RWPE1 (cell line): ENCODE data around the gene ISX.

Source experiments
- CTCF ChIA-PET: fragments of 350-600 bp; sonication (Branson Sonifier 250); formaldehyde crosslinking; extraction: SDS; loops from one replicate; lab custom pipeline; 2021; lab: Yijun Ruan, JAX
- POLR2A ChIA-PET: fragments of 400-600 bp; formaldehyde crosslinking; extraction: SDS; loops from one replicate; lab custom pipeline; 2020; ENCODE audit warnings: antibody characterized with exemption; ENCODE audit not compliant: low non-redundant PET; lab: Yijun Ruan, JAX
- DNase-seq: peaks from one replicate; pipeline ENCODE4 v3.0.0; 2012; ENCODE audit warnings: low spot score
- H3K27ac ChIP-seq: fragments of 450-650 bp; 2 replicates; pipeline ENCODE4 v1.5.1; 2017
- TF ChIP-seq, protein P1 (sequence below): fragments of 450-650 bp; conservative IDR thresholded peaks from 2 replicates; pipeline ENCODE4 v1.5.1; 2017; ENCODE audit warnings: low read depth, mild to moderate bottlenecking

The ISX gene

GRCh38 chr22:35131525-35132000 is 65.6 kb downstream of the ISX start:
- CTCF ChIA-PET = interaction anchor here (0.7 kb wide), 1 partner anchor 87 kb away, joined by 3 read pairs; no protein-coding TSS in a partner anchor
- TF ChIP-seq, protein P1, sequence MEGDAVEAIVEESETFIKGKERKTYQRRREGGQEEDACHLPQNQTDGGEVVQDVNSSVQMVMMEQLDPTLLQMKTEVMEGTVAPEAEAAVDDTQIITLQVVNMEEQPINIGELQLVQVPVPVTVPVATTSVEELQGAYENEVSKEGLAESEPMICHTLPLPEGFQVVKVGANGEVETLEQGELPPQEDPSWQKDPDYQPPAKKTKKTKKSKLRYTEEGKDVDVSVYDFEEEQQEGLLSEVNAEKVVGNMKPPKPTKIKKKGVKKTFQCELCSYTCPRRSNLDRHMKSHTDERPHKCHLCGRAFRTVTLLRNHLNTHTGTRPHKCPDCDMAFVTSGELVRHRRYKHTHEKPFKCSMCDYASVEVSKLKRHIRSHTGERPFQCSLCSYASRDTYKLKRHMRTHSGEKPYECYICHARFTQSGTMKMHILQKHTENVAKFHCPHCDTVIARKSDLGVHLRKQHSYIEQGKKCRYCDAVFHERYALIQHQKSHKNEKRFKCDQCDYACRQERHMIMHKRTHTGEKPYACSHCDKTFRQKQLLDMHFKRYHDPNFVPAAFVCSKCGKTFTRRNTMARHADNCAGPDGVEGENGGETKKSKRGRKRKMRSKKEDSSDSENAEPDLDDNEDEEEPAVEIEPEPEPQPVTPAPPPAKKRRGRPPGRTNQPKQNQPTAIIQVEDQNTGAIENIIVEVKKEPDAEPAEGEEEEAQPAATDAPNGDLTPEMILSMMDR = no peak
- DNase-seq = no peak
- POLR2A ChIA-PET = no interaction called here
- no peak overlapping the region for H3K27ac ChIP-seq

- no peak overlapping the region for H3K27ac ChIP-seq
- TF ChIP-seq, protein P1 = no peak
- CTCF ChIA-PET = interaction anchor here (0.7 kb wide), 1 partner anchor 41 kb away, joined by 3 read pairs; no protein-coding TSS in a partner anchor
- POLR2A ChIA-PET = no interaction called here
- no peak for DNase-seq
Measured at GRCh38 chr22:35132568-35132967, 66.6 kb downstream of the ISX start.

DNA sequence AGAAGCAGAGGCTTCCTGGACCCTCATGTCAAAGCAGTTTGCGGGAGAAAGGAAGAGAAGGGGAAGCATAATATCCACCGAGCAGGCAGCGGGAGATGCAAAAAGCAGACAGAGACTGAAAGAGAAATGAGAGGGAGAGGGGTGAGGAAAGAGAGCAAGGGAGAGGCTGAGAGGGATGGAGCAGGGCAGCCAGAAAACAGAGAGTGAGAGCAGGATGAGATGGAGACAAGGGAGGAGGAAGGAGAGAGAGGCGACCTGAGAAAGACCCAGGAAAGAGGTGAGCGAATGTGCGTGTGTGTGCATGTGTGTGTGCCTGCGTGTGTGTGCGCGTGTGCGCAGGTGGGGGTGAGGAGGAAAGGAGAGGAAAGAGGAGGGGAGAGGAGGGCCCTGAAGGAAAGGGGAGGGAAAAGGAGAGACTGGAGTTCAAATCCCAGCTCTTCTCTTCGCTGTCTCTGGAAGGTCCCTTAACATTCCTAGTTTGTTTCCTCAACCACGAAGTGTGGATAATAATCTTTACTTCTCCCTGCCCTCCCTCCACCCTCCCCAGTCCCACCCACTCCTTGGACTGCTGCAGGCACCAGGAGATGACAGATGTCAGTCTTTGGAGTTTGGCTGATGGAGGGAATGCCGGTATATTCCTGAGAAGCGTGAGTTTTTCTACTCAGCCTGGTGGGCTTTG is 67.9 kb downstream of the ISX start:
- ChIA-PET POLR2A (no interaction called here), CTCF (no interaction called here)
- TF ChIP-seq, protein P1 = no peak
- no peak for DNase-seq
- H3K27ac ChIP-seq = no peak overlapping the region

DNA sequence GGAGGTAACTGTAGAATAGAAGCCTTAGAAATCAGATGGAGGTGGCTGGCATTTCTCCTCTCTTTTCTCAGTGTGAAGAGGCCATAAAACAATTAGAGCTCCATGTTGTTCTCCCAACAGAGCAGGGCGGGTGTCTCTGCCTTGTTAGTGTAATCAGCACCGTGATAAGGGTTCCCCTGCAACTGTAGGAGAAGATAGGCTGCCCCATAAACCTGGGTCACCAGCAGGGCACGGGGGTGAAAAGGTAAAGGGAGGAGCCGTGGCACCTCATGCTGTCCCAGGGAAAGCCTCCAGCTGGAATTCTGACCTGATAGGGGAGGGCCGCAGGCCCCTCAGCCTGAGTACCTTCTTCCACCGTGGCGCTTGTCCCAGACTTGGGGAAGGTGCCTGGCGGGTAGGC is 68.7 kb downstream of the ISX start:
- ChIA-PET POLR2A (no interaction called here), CTCF (no interaction called here)
- TF ChIP-seq, protein P1 = no peak
- no peak for DNase-seq
- H3K27ac ChIP-seq = no peak overlapping the region

GRCh38 chr22:35135165-35135564 is 69.2 kb downstream of the ISX start:
- ChIA-PET POLR2A (no interaction called here), CTCF (no interaction called here)
- TF ChIP-seq, protein P1 = no peak
- DNase-seq = no peak
- no peak overlapping the region for H3K27ac ChIP-seq
